Tibial nerve (tissue), 4 donors: ENCODE measurements around the gene C1orf198. TPM values are rescaled to one million over a fixed set of nuclear protein-coding genes. Genes with fewer than 3 reads are reported as not detected.

Experiments
- DNase-seq, 2 donors: peaks; one replicate each; pipeline ENCODE4 v3.0.0-alpha.2; 2019; ENCODE audit warnings: low spot score in 2 of 2
- H3K27ac ChIP-seq, 4 donors: fragments of 200-600 bp; sonication (generic) in 3 of 4; one replicate each; pipeline ENCODE4 v1.5.1; 2017 to 2019; ENCODE audit warnings: mild to moderate bottlenecking in 1 of 4
- H3K27me3 ChIP-seq, 2 donors: fragments of 200-600 bp; sonication (generic) in 1 of 2; one replicate each; pipeline versions ENCODE4 v1.5.1 to v1.6.0; 2017 to 2019
- H3K36me3 ChIP-seq, 3 donors: fragments of 200-600 bp; sonication (generic); one replicate each; pipeline ENCODE4 v1.5.1; 2018 to 2019
- H3K4me1 ChIP-seq, 4 donors: fragments of 200-600 bp; sonication (generic) in 3 of 4; one replicate each; pipeline ENCODE4 v1.5.1; 2017 to 2019
- H3K4me3 ChIP-seq, 4 donors: fragments of 200-600 bp; sonication (generic) in 3 of 4; one replicate each; pipeline ENCODE4 v1.5.1; 2017 to 2019; ENCODE audit warnings: mild to moderate bottlenecking in 1 of 4, moderate library complexity in 1 of 4
- H3K9me3 ChIP-seq, 4 donors: fragments of 200-600 bp; sonication (generic) in 3 of 4; one replicate each; pipeline ENCODE4 v1.5.1; 2017 to 2019
- EP300 ChIP-seq, 2 donors: sonication (generic); formaldehyde crosslinking; IDR thresholded peaks; one replicate each; pipeline ENCODE4 v1.6.1; 2017; ENCODE audit warnings: antibody characterized with exemption in 2 of 2, mild to moderate bottlenecking in 1 of 2
- POLR2A ChIP-seq, 2 donors: fragments of 450-650 bp; IDR thresholded peaks; one replicate each; pipeline ENCODE4 v1.6.1; 2017; ENCODE audit warnings: antibody characterized with exemption in 2 of 2, mild to moderate bottlenecking in 2 of 2, moderate library complexity in 2 of 2
- WGBS, 2 donors: methylation state at CpG; one replicate each; pipeline ENCODE4 v1.1.5; 2018; 5-methylcytosine and 5-hydroxymethylcytosine counted together
- total RNA-seq, 4 donors: library from RNA; depleted of rRNA; stranded (reverse); fragments of >200 nt; gene quantifications; one replicate each; pipeline ENCODE4 v1.1.0, GENCODE V29; 2016
- TF ChIP-seq, protein P1 (sequence below), 5 experiments: fragments of 200-600 bp in 3 of 5; fragments of 450-650 bp in 2 of 5; sonication (generic) in 3 of 5; IDR thresholded peaks; one replicate each; pipeline ENCODE4 v1.5.1; 2016 to 2019; ENCODE audit warnings: antibody characterized with exemption in 5 of 5, mild to moderate bottlenecking in 3 of 5, moderate library complexity in 2 of 5

Gene C1orf198
- total RNA-seq, 4 donors from 2014 or later = 91.9 to 162 (median 113) TPM

DNA sequence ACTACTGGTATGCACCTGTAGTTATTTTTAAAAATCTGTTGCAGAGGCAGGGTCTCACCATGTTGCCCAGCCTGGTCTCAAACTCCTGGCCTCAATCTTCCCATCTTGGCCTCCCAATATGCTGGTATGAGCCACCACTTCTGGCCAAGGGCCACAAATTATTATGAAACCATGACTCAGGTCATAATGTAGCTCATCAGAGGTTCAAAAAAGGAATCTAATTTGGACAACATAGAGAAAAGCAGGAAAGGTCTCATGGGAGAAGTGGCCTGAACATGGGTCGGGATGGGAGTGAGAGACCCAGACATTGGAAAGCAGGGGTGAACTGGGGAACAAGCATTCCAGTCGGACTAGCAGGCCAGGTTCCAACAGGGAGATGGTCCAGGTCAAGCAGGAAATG lies 45.2 kb upstream of the C1orf198 start:
- DNase-seq = no peak

GRCh38 chr1:230910755-230911117 lies 42.4 kb upstream of the C1orf198 start:
- Histone ChIP-seq H3K4me1 (peaks cover 0 to 10% (median 0%) of the 10 kb centered on the region in 4 donors), H3K36me3 (peaks cover 0 to 78% (median 0%) of the 10 kb centered on the region in 3 donors), H3K9me3 (no peaks in the 10 kb centered on the region), H3K27ac (no peak overlapping the region), H3K4me3 (no peak overlapping the region), H3K27me3 (no peaks in the 10 kb centered on the region)
- TF ChIP-seq EP300 (IDR thresholded peaks at IDR 0.05) = no peak
- TF ChIP-seq, protein P1, sequence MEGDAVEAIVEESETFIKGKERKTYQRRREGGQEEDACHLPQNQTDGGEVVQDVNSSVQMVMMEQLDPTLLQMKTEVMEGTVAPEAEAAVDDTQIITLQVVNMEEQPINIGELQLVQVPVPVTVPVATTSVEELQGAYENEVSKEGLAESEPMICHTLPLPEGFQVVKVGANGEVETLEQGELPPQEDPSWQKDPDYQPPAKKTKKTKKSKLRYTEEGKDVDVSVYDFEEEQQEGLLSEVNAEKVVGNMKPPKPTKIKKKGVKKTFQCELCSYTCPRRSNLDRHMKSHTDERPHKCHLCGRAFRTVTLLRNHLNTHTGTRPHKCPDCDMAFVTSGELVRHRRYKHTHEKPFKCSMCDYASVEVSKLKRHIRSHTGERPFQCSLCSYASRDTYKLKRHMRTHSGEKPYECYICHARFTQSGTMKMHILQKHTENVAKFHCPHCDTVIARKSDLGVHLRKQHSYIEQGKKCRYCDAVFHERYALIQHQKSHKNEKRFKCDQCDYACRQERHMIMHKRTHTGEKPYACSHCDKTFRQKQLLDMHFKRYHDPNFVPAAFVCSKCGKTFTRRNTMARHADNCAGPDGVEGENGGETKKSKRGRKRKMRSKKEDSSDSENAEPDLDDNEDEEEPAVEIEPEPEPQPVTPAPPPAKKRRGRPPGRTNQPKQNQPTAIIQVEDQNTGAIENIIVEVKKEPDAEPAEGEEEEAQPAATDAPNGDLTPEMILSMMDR (IDR thresholded peaks at IDR 0.05) = no peak
- no peak for TF ChIP-seq POLR2A (IDR thresholded peaks at IDR 0.05)
- no peak for DNase-seq

More for the DNA sequence above, 45.2 kb upstream of the C1orf198 start:
- H3K36me3 ChIP-seq = peaks cover 0 to 76% (median 0%) of the 10 kb centered on the region in 3 donors
- no peak overlapping the region for H3K4me3 ChIP-seq
- 72 to 85% methylated on average over 2 of the region's 2 CpGs for WGBS, 2 donors
- no peaks in the 10 kb centered on the region for H3K27me3 ChIP-seq
- no peak overlapping the region for H3K27ac ChIP-seq
- no peaks in the 10 kb centered on the region for H3K9me3 ChIP-seq
- TF ChIP-seq POLR2A (IDR thresholded peaks at IDR 0.05) (no peak), EP300 (IDR thresholded peaks at IDR 0.05) (no peak)
- TF ChIP-seq, protein P1 (IDR thresholded peaks at IDR 0.05) = no peak
- H3K4me1 ChIP-seq = peaks cover 0 to 8% (median 0%) of the 10 kb centered on the region in 4 donors

- no peaks in the 10 kb centered on the region for H3K9me3 ChIP-seq
- no peak for DNase-seq
- H3K27ac ChIP-seq = no peak overlapping the region
- H3K4me3 ChIP-seq = no peak overlapping the region
- TF ChIP-seq EP300 (IDR thresholded peaks at IDR 0.05) = no peak
- H3K36me3 ChIP-seq = peaks cover 0 to 75% (median 0%) of the 10 kb centered on the region in 3 donors
- H3K4me1 ChIP-seq = peaks cover 0 to 14% (median 0%) of the 10 kb centered on the region in 4 donors
- H3K27me3 ChIP-seq = no peaks in the 10 kb centered on the region
- WGBS, 2 donors = 80 to 86% methylated on average over 13 of the region's 13 CpGs
These were observed 41.8 kb upstream of the C1orf198 start for GRCh38 chr1:230909974-230910754.

- Histone ChIP-seq H3K27ac (no peak overlapping the region), H3K9me3 (no peaks in the 10 kb centered on the region), H3K27me3 (no peaks in the 10 kb centered on the region), H3K4me1 (peaks cover 0 to 14% (median 0%) of the 10 kb centered on the region in 4 donors), H3K4me3 (no peak overlapping the region), H3K36me3 (peaks cover 0 to 65% (median 0%) of the 10 kb centered on the region in 3 donors)
- 76 to 85% methylated on average over 4 of the region's 4 CpGs for WGBS, 2 donors
- DNase-seq = no peak
- TF ChIP-seq, protein P1 (IDR thresholded peaks at IDR 0.05) = no peak
- TF ChIP-seq POLR2A (IDR thresholded peaks at IDR 0.05) = no peak
- TF ChIP-seq EP300 (IDR thresholded peaks at IDR 0.05) = no peak
These were observed 39.3 kb upstream of the C1orf198 start for GRCh38 chr1:230907472-230908205.

GRCh38 chr1:230906226-230906625 lies 37.9 kb upstream of the C1orf198 start:
- WGBS, 2 donors = 28 to 40% methylated on average over 2 of the region's 2 CpGs
- Histone ChIP-seq H3K9me3 (no peaks in the 10 kb centered on the region), H3K36me3 (peaks cover 0 to 58% (median 0%) of the 10 kb centered on the region in 3 donors), H3K27me3 (no peaks in the 10 kb centered on the region), H3K4me1 (peaks cover 0 to 14% (median 0%) of the 10 kb centered on the region in 4 donors), H3K4me3 (no peak overlapping the region), H3K27ac (peak overlapping the region in 2 of 4 donors; percentile 8)
- no peak for DNase-seq
- TF ChIP-seq, protein P1 (IDR thresholded peaks at IDR 0.05) = no peak
- TF ChIP-seq POLR2A (IDR thresholded peaks at IDR 0.05) (no peak), EP300 (IDR thresholded peaks at IDR 0.05) (no peak)
